SK-N-MC (cell line): ENCODE data around the gene SNX11.

Experiments used
- EZH2 ChIP-seq: fragments of 200-600 bp; sonication (generic); IDR thresholded peaks from one replicate; pipeline ENCODE4 v1.6.1; 2017; ENCODE audit warnings: antibody characterized with exemption
- POLR2AphosphoS5 ChIP-seq: IDR thresholded peaks from 2 replicates; pipeline ENCODE4 v1.6.1; 2012; ENCODE audit warnings: mild to moderate bottlenecking, low read depth, low read length, borderline replicate concordance

- TF ChIP-seq EZH2 (no peak), POLR2AphosphoS5 (no peak)
Observed at GRCh38 chr17:48064638-48065037, 42.9 kb upstream of the SNX11 start.
